ENCODE data around the gene DOCK3.
"Not testable (repeated sequence)": the region's sequence is repeated elsewhere in the genome, so short reads cannot be mapped to it uniquely, and the experiment has no call there.

Gene DOCK3

DNA sequence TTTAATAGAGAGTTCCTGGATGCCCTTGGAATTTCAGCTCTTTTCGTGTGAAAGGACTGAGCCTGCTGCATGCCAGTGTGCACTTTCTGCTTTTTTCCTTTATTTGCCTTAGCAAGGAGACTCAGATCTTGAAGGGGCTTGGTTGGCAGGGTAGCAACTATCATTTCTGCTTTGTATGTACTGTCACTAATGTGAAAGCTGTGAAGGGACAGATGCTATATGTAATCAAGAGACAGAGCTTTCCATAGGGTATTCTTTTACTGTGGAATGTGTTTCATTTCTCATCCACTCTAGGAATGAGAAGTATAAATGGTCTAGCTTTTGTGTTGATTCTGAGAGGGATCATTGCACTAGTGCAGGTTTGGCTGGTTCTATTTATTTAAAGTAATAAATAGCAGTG, 377.8 kb downstream of the DOCK3 start:
- H3K4me3 ChIP-seq (ENCODE audit: low read depth, low read length): no peak overlapping the region
- TF ChIP-seq, protein P1, sequence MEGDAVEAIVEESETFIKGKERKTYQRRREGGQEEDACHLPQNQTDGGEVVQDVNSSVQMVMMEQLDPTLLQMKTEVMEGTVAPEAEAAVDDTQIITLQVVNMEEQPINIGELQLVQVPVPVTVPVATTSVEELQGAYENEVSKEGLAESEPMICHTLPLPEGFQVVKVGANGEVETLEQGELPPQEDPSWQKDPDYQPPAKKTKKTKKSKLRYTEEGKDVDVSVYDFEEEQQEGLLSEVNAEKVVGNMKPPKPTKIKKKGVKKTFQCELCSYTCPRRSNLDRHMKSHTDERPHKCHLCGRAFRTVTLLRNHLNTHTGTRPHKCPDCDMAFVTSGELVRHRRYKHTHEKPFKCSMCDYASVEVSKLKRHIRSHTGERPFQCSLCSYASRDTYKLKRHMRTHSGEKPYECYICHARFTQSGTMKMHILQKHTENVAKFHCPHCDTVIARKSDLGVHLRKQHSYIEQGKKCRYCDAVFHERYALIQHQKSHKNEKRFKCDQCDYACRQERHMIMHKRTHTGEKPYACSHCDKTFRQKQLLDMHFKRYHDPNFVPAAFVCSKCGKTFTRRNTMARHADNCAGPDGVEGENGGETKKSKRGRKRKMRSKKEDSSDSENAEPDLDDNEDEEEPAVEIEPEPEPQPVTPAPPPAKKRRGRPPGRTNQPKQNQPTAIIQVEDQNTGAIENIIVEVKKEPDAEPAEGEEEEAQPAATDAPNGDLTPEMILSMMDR (IDR thresholded peaks at IDR 0.05; ENCODE audit: insufficient read depth, low read depth, low read length, missing control alignments): no peak
- no peak for DNase-seq (ENCODE audit: low read depth)

- no peak overlapping the region for H3K4me3 ChIP-seq (ENCODE audit: low read depth, low read length)
- TF ChIP-seq, protein P1 (IDR thresholded peaks at IDR 0.05; ENCODE audit: insufficient read depth, low read depth, low read length, missing control alignments): no peak
- no peak for DNase-seq (ENCODE audit: low read depth)
Observed at GRCh38 chr3:51057121-51057520, 382.4 kb downstream of the DOCK3 start.

- TF ChIP-seq, protein P1 (IDR thresholded peaks at IDR 0.05; ENCODE audit: insufficient read depth, low read depth, low read length, missing control alignments): no peak
- H3K4me3 ChIP-seq (ENCODE audit: low read depth, low read length): no peak overlapping the region
- no peak for DNase-seq (ENCODE audit: low read depth)
Observed at GRCh38 chr3:51063053-51063452, 388.3 kb downstream of the DOCK3 start.

DNA sequence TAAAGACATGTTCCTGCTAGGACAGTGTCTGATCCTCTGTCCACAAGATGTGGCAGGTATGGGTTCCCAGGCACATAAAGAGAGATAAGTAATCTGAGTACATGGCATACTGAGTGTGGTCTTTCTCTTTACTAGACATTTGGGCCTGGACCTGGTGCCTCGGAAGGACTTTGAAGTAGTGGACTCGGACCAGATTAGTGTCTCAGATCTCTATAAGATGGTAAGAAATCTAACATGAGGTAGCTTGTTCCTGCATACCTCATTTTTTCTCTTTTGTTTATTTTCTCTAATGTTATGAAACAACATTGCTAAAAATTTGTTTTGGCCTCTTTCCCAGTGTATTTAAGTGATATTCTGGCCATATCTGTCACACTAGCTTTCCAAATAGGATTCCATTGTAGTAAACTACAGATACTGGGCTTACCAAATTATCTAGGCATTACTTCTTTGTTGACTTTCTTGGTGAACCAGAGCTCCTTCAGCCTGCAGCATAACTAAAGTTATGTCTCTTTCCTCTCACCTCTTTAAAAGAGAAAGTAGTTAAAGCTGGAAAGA, 400.6 kb downstream of the DOCK3 start:
- no peak overlapping the region for H3K4me3 ChIP-seq (ENCODE audit: low read depth, low read length)
- no peak for DNase-seq (ENCODE audit: low read depth)
- TF ChIP-seq, protein P1 (IDR thresholded peaks at IDR 0.05; ENCODE audit: insufficient read depth, low read depth, low read length, missing control alignments): no peak

GRCh38 chr3:51082363-51082762, 407.6 kb downstream of the DOCK3 start:
- TF ChIP-seq, protein P1 (IDR thresholded peaks at IDR 0.05; ENCODE audit: insufficient read depth, low read depth, low read length, missing control alignments): no peak

DNA sequence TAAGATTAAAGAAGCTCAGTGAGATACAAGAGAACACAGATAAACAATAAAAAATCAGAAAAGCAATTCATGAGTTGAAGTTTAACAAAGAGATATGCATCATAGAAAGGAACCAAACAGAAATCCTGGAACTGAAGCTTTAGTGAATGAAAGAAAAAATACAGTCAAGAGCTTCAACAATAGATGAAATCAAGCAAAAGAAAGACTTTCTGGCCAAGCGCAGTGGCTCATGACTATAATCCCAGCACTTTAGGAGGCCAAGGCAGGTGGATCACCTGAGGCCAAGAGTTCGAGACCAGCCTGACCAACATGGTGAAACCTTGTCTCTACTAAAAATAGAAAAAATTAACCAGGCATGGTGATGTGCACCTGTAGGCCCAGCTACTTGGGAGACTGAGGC, 408.8 kb downstream of the DOCK3 start:
- DNase-seq (ENCODE audit: low read depth): no peak
- no peak overlapping the region for H3K4me3 ChIP-seq (ENCODE audit: low read depth, low read length)
- TF ChIP-seq, protein P1 (IDR thresholded peaks at IDR 0.05; ENCODE audit: insufficient read depth, low read depth, low read length, missing control alignments): no peak

More at GRCh38 chr3:51082363-51082762, 407.6 kb downstream of the DOCK3 start:
- DNase-seq (ENCODE audit: low read depth): no peak
- no peak overlapping the region for H3K4me3 ChIP-seq (ENCODE audit: low read depth, low read length)

DNA sequence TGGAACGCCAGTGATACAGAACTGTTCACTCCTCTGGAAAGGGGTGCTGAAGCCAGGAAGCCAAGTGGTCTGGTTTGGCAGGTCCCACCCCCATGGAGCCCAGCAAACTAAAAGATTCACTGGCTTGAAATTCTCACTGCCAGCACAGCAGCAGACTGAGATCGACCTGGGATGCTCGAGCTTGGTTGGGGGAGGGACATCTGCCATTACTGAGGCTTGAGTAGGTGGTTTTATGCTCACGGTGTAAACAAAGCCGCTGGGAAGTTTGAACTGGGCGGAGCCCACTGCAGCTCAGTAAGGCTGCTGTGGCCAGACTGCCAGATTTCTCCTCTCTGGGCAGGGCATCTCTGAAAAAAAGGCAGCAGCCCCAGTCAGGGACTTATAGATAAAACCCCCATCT, 417.4 kb downstream of the DOCK3 start:
- DNase-seq (ENCODE audit: low read depth): not testable (repeated sequence)

DNA sequence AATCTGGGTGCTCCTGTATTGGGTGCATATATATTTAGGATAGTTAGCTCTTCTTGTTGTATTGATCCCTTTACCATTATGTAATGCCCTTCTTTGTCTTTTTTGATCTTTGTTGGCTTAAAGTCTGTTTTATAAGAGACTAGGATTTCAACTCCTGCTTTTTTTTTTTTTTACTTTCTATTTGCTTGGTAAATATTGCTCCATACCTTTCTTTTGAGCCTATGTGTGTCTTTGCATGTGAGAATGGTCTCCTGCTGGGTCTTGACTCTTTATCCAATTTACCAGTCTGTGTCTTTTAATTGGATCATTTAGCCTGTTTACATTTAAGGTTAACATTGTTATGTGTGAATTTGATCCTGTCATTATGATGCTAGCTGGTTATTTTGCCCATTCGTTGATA, 420.1 kb downstream of the DOCK3 start:
- not testable (repeated sequence) for DNase-seq (ENCODE audit: low read depth); H3K4me3 ChIP-seq (ENCODE audit: low read depth, low read length)

More for the DNA sequence above, 417.4 kb downstream of the DOCK3 start:
- not testable (repeated sequence) for H3K4me3 ChIP-seq (ENCODE audit: low read depth, low read length)
